ENCODE measurements around the gene CLCN1. TPM values are rescaled to one million over a fixed set of nuclear protein-coding genes. Genes with fewer than 3 reads are reported as not detected.

CLCN1 gene
- total RNA-seq, 1 experiment from 2014 or later, result 0.13 TPM

GRCh38 chr7:143272871-143273270 lies 43.0 kb upstream of the CLCN1 start:
- Histone ChIP-seq H3K27me3 (ENCODE audit: insufficient read depth, low read length) (no peaks in the 10 kb centered on the region), H3K23ac (ENCODE audit: insufficient read length, low read depth, low read length) (no peak overlapping the region), H3K4ac (ENCODE audit: low read depth, low read length) (no peak overlapping the region), H2AFZ (ENCODE audit: low read length) (no peak overlapping the region), H4K8ac (replicated peaks; ENCODE audit: insufficient read length, low read depth, low read length) (no peak overlapping the region), H3K4me2 (ENCODE audit: insufficient read depth, insufficient read length, low read length) (no peak overlapping the region), H3K79me1 (ENCODE audit: insufficient read depth, low read depth, low read length, poor library complexity, severe bottlenecking) (no peaks in the 10 kb centered on the region), H2BK20ac (ENCODE audit: low read depth, low read length, poor library complexity, severe bottlenecking) (no peak overlapping the region), H2BK12ac (ENCODE audit: insufficient read length, low read depth, low read length) (no peak overlapping the region), H3K56ac (ENCODE audit: insufficient read length, low read depth, low read length) (no peak overlapping the region), H3K9ac (ENCODE audit: extremely low read depth, insufficient read length, low read length) (no peak overlapping the region), H3K4me1 (ENCODE audit: insufficient read depth, low read length) (no peaks in the 10 kb centered on the region), H3K9me3 (ENCODE audit: control insufficient read depth, low read depth, low read length) (no peaks in the 10 kb centered on the region), H4K91ac (ENCODE audit: insufficient read length, low read depth, low read length) (no peak overlapping the region), H2BK15ac (ENCODE audit: low read depth, low read length) (no peak overlapping the region), H4K5ac (ENCODE audit: insufficient read length, low read depth, low read length) (no peak overlapping the region), H3K79me2 (ENCODE audit: insufficient read depth, low read length) (no peaks in the 10 kb centered on the region), H2BK5ac (ENCODE audit: insufficient read length, low read length) (no peak overlapping the region), H2BK120ac (ENCODE audit: low read depth, low read length, poor library complexity, severe bottlenecking) (no peak overlapping the region), H4K20me1 (ENCODE audit: control insufficient read depth, insufficient read depth, insufficient read length) (no peaks in the 10 kb centered on the region), H3K23me2 (ENCODE audit: insufficient read length, low read depth, low read length, poor library complexity, severe bottlenecking) (no peaks in the 10 kb centered on the region), H3K27ac (ENCODE audit: insufficient read length, low read depth, low read length) (no peak overlapping the region), H3K14ac (ENCODE audit: insufficient read depth, low read length) (no peak overlapping the region), H2AK5ac (ENCODE audit: insufficient read length, low read length) (no peak overlapping the region), H3K18ac (ENCODE audit: insufficient read length, low read depth, low read length) (no peak overlapping the region), H3T11ph (ENCODE audit: low read length) (no peak overlapping the region)
- no peaks in the 10 kb centered on the region for H3K9me3 Mint-ChIP-seq
- TF ChIP-seq CTCF (conservative IDR thresholded peaks at IDR 0.05), result no peak
- no peak overlapping the region for H3K27ac Mint-ChIP-seq
- H3K27me3 Mint-ChIP-seq (ENCODE audit: low read depth), result peaks cover 10% of the 10 kb centered on the region
- H3K36me3 Mint-ChIP-seq (ENCODE audit: insufficient read depth in 1 of 3, low read depth in 3 of 3), result peaks cover 0 to 10% (median 7%) of the 10 kb centered on the region in 3 experiments; a peak in 3 of 7 replicates
- no CpG with 5 or more reads among the region's 2 CpGs for WGBS (ENCODE audit: extremely low coverage, insufficient read length, low lambda C conversion rate)
- H3K4me3 Mint-ChIP-seq, result no peak overlapping the region
- DNase-seq, result no peak
- no peaks in the 10 kb centered on the region for H3K4me1 Mint-ChIP-seq
